Neural cell (in vitro differentiated cells): ENCODE results near the gene TNRC6C. TPM values are rescaled to one million over a fixed set of nuclear protein-coding genes. Genes with fewer than 3 reads are reported as not detected.

ENCODE experiments used
- H2AFZ ChIP-seq: fragments of 200-600, 300-800 bp; sonication (generic), shearing (Covaris generic); 2 replicates; pipeline ENCODE4 v1.6.0; 2014; ENCODE audit warnings: low read depth, mild to moderate bottlenecking, antibody characterized with exemption, low read length, moderate library complexity
- H3F3A ChIP-seq: fragments of 200-600 bp; shearing (Covaris generic); 2 replicates; pipeline ENCODE4 v1.6.1; 2016; ENCODE audit warnings: mild to moderate bottlenecking, moderate library complexity, mixed read lengths, antibody characterized with exemption, low read length; ENCODE audit not compliant: insufficient read depth, poor library complexity, severe bottlenecking
- H3K27ac ChIP-seq: fragments of 200-600, 300-800 bp; sonication (generic), shearing (Covaris generic); 2 replicates; pipeline ENCODE4 v1.5.1; 2014; ENCODE audit warnings: mild to moderate bottlenecking, low read length, moderate library complexity
- H3K27me3 ChIP-seq: fragments of 300-800, 200-600 bp; sonication (generic), shearing (Covaris generic); 2 replicates; pipeline ENCODE4 v1.6.0; 2014; ENCODE audit warnings: mild to moderate bottlenecking, low read depth, low read length, moderate library complexity; ENCODE audit not compliant: insufficient read depth
- H3K36me3 ChIP-seq: fragments of 300-800, 200-600 bp; sonication (generic), shearing (Covaris generic); 2 replicates; pipeline ENCODE4 v1.5.1; 2014; ENCODE audit warnings: mild to moderate bottlenecking, antibody characterized with exemption, low read length, moderate library complexity; ENCODE audit not compliant: insufficient read depth
- H3K4me2 ChIP-seq: fragments of 300-800, 200-600 bp; sonication (generic), shearing (Covaris generic); 2 replicates; pipeline ENCODE4 v1.6.0; 2014; ENCODE audit warnings: mild to moderate bottlenecking, low read length
- H3K4me3 ChIP-seq: fragments of 300-800, 200-600 bp; sonication (generic), shearing (Covaris generic); 2 replicates; pipeline ENCODE4 v1.5.1; 2014; ENCODE audit warnings: mild to moderate bottlenecking, low read length, moderate library complexity
- H3K79me2 ChIP-seq: fragments of 200-600 bp; shearing (Covaris generic); replicated peaks from 2 replicates; pipeline ENCODE4 v1.6.0; 2014; ENCODE audit warnings: mild to moderate bottlenecking, low read length, moderate library complexity; ENCODE audit not compliant: insufficient read depth
- H3K9ac ChIP-seq: fragments of 300-800, 200-600 bp; sonication (generic), shearing (Covaris generic); 2 replicates; pipeline ENCODE4 v1.6.1; 2016; ENCODE audit warnings: mild to moderate bottlenecking, low read length, mixed read lengths
- H3K9me2 ChIP-seq: fragments of 200-600 bp; shearing (Covaris generic); 2 replicates; pipeline ENCODE4 v1.6.1; 2016; ENCODE audit warnings: mild to moderate bottlenecking, low read length, mixed read lengths; ENCODE audit not compliant: insufficient read depth
- H3K9me3 ChIP-seq: fragments of 200-600, 300-800 bp; sonication (generic), shearing (Covaris generic); 2 replicates; pipeline ENCODE4 v1.6.1; 2016; ENCODE audit warnings: mild to moderate bottlenecking, mixed run types, low read length, moderate library complexity, mixed read lengths
- H4K20me1 ChIP-seq: fragments of 200-600 bp; shearing (Covaris generic); 2 replicates; pipeline ENCODE4 v1.6.1; 2016; ENCODE audit warnings: mild to moderate bottlenecking, mixed run types; ENCODE audit not compliant: insufficient read depth
- EP300 ChIP-seq: fragments of 450-650 bp; conservative IDR thresholded peaks from 2 replicates; pipeline ENCODE4 v1.6.1; 2014; ENCODE audit warnings: antibody characterized with exemption, mild to moderate bottlenecking, moderate library complexity; ENCODE audit not compliant: poor library complexity, severe bottlenecking
- EZH2 ChIP-seq: fragments of 200-600, 300-800 bp; shearing (Covaris generic), sonication (generic); IDR thresholded peaks from 2 replicates; pipeline ENCODE4 v1.6.1; 2014; ENCODE audit warnings: antibody characterized with exemption, low read length, borderline replicate concordance, mild to moderate bottlenecking; ENCODE audit not compliant: insufficient read depth, poor library complexity, severe bottlenecking
- MXI1 ChIP-seq: fragments of 450-650 bp; conservative IDR thresholded peaks from 2 replicates; pipeline ENCODE4 v1.6.1; 2014; ENCODE audit warnings: antibody characterized with exemption, mild to moderate bottlenecking; ENCODE audit not compliant: poor library complexity, severe bottlenecking
- POLR2AphosphoS5 ChIP-seq: IDR thresholded peaks from 2 replicates; pipeline ENCODE4 v1.6.1; 2012
- RAD21 ChIP-seq: fragments of 450-650 bp; conservative IDR thresholded peaks from 2 replicates; pipeline ENCODE4 v1.6.1; 2014; ENCODE audit warnings: antibody characterized with exemption, mild to moderate bottlenecking, moderate library complexity
- SMC3 ChIP-seq: fragments of 450-650 bp; conservative IDR thresholded peaks from 2 replicates; pipeline ENCODE4 v1.6.1; 2014; ENCODE audit warnings: antibody characterized with exemption, mild to moderate bottlenecking, moderate library complexity; ENCODE audit not compliant: poor library complexity
- TAF1 ChIP-seq: IDR thresholded peaks from 2 replicates; pipeline ENCODE4 v1.6.1; 2012; ENCODE audit warnings: low read depth
- polyA plus RNA-seq: library from polyadenylated mRNA; depleted of rRNA; stranded (reverse); fragments of >200 nt; gene quantifications from 2 replicates; pipeline ENCODE4 v1.2.3, GENCODE V29; 2014
- TF ChIP-seq, protein P1 (sequence below): IDR thresholded peaks from 2 replicates; pipeline ENCODE4 v1.6.1; 2012; ENCODE audit warnings: borderline replicate concordance
- TF ChIP-seq, protein P2 (sequence below): fragments of 450-650 bp; IDR thresholded peaks from 2 replicates; pipeline ENCODE4 v1.5.1; 2014; ENCODE audit warnings: antibody characterized with exemption, mild to moderate bottlenecking, moderate library complexity; ENCODE audit not compliant: poor library complexity, severe bottlenecking

The TNRC6C gene
- polyA plus RNA-seq, 1 donor from 2014 or later, result 15.4 TPM

DNA sequence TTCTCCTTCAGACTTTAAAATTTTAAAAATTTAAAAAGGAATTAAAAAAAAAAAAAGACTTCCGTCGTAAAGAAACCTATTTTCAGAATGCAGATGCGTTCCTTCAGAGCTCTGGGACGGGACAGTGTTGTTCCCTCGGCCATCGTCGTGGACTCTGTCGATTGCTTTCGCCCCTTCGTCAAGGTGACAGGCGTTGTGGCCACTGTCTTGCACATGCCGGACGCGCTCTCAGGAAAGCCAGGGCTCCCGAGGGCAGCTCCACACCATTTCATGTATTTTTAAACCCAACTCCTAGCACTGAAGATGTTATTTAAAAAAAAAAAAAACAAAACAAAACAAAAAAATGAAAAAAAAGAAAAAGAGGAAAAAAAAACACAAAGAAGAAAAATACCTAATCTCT, 147.7 kb downstream of the TNRC6C start:
- no peaks in the 10 kb centered on the region for H3F3A ChIP-seq
- no peak overlapping the region for H3K27ac ChIP-seq
- no peak overlapping the region for H3K4me2 ChIP-seq
- no peak overlapping the region for H3K9ac ChIP-seq
- no peaks in the 10 kb centered on the region for H3K79me2 ChIP-seq
- no peak for TF ChIP-seq RAD21
- no peak for TF ChIP-seq EP300
- no peak for TF ChIP-seq MXI1
- TF ChIP-seq, protein P1, sequence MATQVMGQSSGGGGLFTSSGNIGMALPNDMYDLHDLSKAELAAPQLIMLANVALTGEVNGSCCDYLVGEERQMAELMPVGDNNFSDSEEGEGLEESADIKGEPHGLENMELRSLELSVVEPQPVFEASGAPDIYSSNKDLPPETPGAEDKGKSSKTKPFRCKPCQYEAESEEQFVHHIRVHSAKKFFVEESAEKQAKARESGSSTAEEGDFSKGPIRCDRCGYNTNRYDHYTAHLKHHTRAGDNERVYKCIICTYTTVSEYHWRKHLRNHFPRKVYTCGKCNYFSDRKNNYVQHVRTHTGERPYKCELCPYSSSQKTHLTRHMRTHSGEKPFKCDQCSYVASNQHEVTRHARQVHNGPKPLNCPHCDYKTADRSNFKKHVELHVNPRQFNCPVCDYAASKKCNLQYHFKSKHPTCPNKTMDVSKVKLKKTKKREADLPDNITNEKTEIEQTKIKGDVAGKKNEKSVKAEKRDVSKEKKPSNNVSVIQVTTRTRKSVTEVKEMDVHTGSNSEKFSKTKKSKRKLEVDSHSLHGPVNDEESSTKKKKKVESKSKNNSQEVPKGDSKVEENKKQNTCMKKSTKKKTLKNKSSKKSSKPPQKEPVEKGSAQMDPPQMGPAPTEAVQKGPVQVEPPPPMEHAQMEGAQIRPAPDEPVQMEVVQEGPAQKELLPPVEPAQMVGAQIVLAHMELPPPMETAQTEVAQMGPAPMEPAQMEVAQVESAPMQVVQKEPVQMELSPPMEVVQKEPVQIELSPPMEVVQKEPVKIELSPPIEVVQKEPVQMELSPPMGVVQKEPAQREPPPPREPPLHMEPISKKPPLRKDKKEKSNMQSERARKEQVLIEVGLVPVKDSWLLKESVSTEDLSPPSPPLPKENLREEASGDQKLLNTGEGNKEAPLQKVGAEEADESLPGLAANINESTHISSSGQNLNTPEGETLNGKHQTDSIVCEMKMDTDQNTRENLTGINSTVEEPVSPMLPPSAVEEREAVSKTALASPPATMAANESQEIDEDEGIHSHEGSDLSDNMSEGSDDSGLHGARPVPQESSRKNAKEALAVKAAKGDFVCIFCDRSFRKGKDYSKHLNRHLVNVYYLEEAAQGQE, result no peak
- no peak for TF ChIP-seq EZH2
- TF ChIP-seq SMC3, result no peak
- TF ChIP-seq, protein P2, sequence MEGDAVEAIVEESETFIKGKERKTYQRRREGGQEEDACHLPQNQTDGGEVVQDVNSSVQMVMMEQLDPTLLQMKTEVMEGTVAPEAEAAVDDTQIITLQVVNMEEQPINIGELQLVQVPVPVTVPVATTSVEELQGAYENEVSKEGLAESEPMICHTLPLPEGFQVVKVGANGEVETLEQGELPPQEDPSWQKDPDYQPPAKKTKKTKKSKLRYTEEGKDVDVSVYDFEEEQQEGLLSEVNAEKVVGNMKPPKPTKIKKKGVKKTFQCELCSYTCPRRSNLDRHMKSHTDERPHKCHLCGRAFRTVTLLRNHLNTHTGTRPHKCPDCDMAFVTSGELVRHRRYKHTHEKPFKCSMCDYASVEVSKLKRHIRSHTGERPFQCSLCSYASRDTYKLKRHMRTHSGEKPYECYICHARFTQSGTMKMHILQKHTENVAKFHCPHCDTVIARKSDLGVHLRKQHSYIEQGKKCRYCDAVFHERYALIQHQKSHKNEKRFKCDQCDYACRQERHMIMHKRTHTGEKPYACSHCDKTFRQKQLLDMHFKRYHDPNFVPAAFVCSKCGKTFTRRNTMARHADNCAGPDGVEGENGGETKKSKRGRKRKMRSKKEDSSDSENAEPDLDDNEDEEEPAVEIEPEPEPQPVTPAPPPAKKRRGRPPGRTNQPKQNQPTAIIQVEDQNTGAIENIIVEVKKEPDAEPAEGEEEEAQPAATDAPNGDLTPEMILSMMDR, result no peak
- TF ChIP-seq POLR2AphosphoS5, result no peak
- no peak for TF ChIP-seq TAF1
- H4K20me1 ChIP-seq, result no peaks in the 10 kb centered on the region
- no peaks in the 10 kb centered on the region for H3K9me3 ChIP-seq
- H3K36me3 ChIP-seq, result peaks cover 12% of the 10 kb centered on the region
- no peak overlapping the region for H3K4me3 ChIP-seq
- no peak overlapping the region for H2AFZ ChIP-seq
- no peaks in the 10 kb centered on the region for H3K9me2 ChIP-seq
- no peaks in the 10 kb centered on the region for H3K27me3 ChIP-seq

DNA sequence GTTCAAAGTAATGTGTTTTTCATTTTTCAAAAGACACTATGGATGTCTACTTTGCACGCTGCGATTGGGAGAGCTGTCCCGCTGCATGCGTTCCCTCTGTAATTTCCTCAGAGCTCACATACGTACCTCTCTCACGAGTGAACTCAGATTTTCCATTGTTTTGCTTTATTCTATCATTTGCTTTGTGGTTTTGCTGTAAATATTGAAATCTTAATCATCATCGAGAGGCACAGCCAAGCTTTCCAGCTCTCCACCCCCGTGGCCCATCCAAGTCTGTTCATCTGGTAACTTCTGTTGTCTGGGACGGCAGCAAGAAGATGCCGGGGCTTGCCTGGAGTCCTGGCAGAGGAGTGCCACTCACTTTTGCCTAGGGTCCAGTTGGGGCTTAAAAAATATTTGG, 149.0 kb downstream of the TNRC6C start:
- peaks cover 12% of the 10 kb centered on the region for H3K36me3 ChIP-seq
- no peak overlapping the region for H3K4me2 ChIP-seq

More for the DNA sequence above, 149.0 kb downstream of the TNRC6C start:
- H3K9me2 ChIP-seq, result no peaks in the 10 kb centered on the region
- H4K20me1 ChIP-seq, result no peaks in the 10 kb centered on the region
- H3F3A ChIP-seq, result no peaks in the 10 kb centered on the region
- H3K9ac ChIP-seq, result no peak overlapping the region
- TF ChIP-seq TAF1, result no peak
- TF ChIP-seq POLR2AphosphoS5, result no peak
- TF ChIP-seq EP300, result no peak
- no peak for TF ChIP-seq RAD21
- no peak for TF ChIP-seq MXI1
- TF ChIP-seq, protein P1, result no peak
- TF ChIP-seq, protein P2, result no peak
- TF ChIP-seq EZH2, result no peak
- TF ChIP-seq SMC3, result no peak
- H3K79me2 ChIP-seq, result no peaks in the 10 kb centered on the region
- H3K27me3 ChIP-seq, result no peaks in the 10 kb centered on the region
- no peaks in the 10 kb centered on the region for H3K9me3 ChIP-seq
- H3K4me3 ChIP-seq, result no peak overlapping the region
- H3K27ac ChIP-seq, result no peak overlapping the region
- no peak overlapping the region for H2AFZ ChIP-seq
